Epithelial cell of esophagus (primary cell): ENCODE results near the gene SERINC5.
"Not testable (repeated sequence)": the region's sequence is repeated elsewhere in the genome, so short reads cannot be mapped to it uniquely, and the experiment has no call there.

Source experiments
- DNase-seq: peaks from one replicate; pipeline ENCODE4 v3.0.0; 2010; ENCODE audit warnings: low read depth
- H3K4me3 ChIP-seq: 2 replicates; pipeline ENCODE4 v1.5.1; 2011; ENCODE audit warnings: mild to moderate bottlenecking, low read length, control low read depth
- TF ChIP-seq, protein P1 (sequence below): IDR thresholded peaks from 2 replicates; pipeline ENCODE4 v1.5.1; 2011; ENCODE audit warnings: low read depth, mild to moderate bottlenecking, low read length, control low read depth, inconsistent platforms; ENCODE audit not compliant: insufficient read depth; ENCODE audit errors: missing control alignments

The SERINC5 gene

DNA sequence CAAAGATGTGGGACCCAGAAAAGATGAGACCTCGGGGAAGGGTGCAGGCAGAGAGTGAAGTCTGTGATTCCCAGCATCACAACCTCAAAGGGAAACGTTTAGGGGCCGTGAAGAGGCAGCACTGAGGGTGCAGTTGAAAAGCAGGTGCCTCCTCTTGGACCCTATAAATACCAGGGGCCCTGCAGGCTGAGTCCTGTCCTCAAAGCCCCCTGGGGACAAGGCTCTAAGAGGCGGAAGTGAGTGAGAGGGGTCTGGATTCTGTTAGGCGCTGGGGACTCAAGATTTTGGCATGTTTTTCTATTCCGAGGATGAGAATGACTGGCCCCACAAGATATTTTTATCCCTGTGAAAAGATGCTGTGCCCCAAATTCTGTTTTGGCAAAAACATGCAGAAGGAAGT is 112.9 kb downstream of the SERINC5 start:
- TF ChIP-seq, protein P1, sequence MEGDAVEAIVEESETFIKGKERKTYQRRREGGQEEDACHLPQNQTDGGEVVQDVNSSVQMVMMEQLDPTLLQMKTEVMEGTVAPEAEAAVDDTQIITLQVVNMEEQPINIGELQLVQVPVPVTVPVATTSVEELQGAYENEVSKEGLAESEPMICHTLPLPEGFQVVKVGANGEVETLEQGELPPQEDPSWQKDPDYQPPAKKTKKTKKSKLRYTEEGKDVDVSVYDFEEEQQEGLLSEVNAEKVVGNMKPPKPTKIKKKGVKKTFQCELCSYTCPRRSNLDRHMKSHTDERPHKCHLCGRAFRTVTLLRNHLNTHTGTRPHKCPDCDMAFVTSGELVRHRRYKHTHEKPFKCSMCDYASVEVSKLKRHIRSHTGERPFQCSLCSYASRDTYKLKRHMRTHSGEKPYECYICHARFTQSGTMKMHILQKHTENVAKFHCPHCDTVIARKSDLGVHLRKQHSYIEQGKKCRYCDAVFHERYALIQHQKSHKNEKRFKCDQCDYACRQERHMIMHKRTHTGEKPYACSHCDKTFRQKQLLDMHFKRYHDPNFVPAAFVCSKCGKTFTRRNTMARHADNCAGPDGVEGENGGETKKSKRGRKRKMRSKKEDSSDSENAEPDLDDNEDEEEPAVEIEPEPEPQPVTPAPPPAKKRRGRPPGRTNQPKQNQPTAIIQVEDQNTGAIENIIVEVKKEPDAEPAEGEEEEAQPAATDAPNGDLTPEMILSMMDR = no peak
- no peak for DNase-seq
- H3K4me3 ChIP-seq = no peak overlapping the region

DNA sequence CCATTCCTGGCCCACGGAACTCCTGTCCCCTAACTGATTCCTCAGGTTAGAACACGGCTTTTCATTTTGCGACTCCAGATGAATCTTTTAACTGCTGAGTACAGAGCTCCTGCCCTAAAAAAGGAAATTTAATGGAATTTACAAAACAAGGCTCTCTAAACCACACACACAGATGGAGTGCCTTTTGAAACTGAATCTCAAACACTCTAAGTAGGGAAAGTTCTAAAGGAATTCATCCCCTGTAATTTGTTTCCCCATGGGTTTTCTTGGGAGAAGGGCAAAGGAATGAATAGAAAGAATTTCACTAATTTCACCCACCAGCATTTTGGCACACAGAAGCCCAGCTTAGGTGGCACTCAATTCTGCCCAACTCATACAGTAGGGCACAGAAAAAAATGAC is 114.2 kb downstream of the SERINC5 start:
- no peak for DNase-seq
- TF ChIP-seq, protein P1 = no peak
- no peak overlapping the region for H3K4me3 ChIP-seq

DNA sequence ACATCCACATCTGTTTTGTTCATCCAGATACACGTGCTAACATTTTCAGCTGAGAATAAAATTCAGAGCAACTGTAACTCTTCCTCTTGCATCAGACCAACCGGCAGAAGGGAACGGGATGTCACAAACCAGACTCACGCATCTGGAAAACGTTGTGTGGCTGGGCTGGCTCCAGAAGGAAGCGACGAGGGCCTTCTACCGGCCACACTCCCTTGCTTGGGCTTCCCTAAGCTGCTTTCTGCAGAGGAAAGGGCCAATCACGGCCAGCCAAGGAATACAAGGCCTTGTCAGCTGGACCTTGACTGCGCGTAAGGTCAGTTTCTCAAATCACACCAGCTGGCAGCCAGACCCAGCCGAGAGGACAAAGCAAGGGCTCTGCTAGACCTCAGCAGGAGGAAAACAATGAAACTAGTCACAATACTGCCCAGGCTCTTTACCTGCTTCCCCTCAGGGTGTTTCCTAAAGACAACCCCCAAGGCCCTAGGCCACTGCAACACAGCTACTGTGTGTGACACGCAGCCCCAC is 114.6 kb downstream of the SERINC5 start:
- TF ChIP-seq, protein P1 = no peak
- DNase-seq = no peak
- H3K4me3 ChIP-seq = no peak overlapping the region

DNA sequence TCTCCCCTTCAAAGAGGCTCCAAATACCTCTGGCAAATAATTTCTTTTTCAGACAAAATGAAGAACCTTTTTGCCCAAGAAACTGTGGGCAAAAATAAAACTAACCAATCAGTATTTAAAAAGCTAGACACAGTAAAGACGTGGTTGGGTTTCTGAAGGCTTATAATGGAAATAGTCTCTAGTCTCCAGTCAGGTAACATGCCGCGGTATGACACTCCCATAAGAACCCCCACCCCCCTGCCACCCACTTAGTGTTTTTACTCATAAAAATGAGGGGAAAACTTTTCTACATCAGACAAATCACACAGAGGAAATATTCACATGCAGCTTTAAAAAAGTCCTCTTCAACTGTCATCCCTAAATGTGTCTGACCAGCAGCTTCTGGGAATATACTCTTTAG is 115.4 kb downstream of the SERINC5 start:
- TF ChIP-seq, protein P1 = no peak
- H3K4me3 ChIP-seq = no peak overlapping the region
- DNase-seq = no peak

DNA sequence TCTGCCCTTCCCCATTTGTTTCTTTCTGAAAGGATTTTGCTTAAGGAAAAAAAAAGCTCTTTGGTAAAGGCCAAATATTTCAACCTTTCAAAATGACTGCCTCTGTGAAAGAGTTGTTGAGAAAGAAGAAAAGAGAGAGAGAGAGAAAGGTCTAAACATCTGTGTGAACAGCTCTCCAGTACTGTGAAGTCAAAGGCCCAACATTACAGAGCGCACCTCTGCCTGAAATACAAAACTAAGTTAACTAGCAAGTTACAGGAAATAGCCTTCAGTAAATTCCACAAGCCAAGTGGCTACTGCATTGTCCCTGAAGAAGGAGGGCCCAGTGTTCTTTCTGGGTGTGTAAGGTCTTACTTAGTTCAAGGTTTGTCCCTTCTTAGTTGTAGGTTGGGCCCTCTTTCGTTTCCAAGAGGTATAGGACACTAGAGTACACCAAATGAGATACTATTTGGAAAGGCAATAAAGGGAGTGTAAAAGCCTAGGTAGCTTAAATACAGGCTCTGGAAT is 116.3 kb downstream of the SERINC5 start:
- no peak for DNase-seq
- TF ChIP-seq, protein P1 = no peak

DNA sequence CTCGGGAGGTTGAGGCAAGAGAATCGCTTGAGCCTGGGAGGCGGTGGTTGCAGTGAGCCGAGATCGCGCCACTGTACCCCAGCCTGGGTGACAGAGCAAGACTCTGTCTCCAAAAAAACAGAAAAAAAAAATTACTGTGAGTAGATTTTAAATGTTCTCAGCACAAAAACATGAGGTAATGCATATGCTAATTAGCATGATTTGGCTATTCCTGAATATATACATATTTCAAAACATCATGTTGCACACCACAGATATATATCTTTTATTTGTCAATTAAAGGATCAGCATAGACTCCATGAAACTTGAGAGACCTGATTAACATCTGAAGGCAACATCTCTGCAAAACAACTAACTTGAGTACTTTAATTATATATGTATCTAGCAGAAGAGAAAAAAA is 117.4 kb downstream of the SERINC5 start:
- no peak for DNase-seq
- TF ChIP-seq, protein P1 = no peak
- H3K4me3 ChIP-seq = no peak overlapping the region

More for the DNA sequence above, 116.3 kb downstream of the SERINC5 start:
- no peak overlapping the region for H3K4me3 ChIP-seq

DNA sequence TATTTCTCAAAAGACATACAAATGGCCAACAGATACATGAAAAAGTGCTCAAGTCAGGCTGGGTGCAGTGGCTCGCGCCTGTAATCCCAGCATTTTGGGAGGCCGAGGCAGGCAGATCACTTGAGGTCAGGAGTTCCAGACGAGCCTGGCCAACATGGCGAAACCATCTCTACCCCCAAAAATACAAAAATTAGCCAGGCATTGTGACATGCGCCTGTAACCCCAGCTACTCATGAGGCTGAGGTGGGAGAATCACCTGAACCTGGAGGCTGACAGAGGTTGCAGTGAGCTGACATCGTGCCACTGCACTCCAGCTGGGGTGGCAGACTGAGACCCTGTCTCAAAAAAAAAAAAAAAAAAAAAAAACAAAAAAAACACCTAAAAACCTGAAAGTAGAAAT is 119.0 kb downstream of the SERINC5 start:
- not testable (repeated sequence) for H3K4me3 ChIP-seq, DNase-seq

DNA sequence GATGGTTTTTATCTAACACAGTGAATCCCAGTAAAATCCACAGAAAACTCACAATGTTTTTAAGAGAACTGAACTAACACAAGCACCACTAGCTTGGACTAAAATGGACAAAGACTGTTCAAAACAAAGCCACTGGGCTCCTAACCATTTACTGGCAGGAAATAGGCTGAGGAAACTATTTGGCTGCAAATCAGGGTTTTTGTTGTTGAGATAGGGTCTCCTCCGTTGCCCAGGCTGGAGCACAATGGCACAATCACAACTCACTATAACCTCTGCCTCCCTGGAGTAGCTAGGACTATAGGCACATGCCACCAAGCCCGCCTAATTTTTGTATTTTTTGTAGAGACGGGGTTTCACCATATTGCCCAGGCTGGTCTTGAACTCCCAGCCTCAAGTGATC is 121.0 kb downstream of the SERINC5 start:
- TF ChIP-seq, protein P1 = no peak
- no peak for DNase-seq
- H3K4me3 ChIP-seq = no peak overlapping the region
